HEK293 (cell line): ENCODE data around the gene CLIP1.

Source experiments
- ATF2 ChIP-seq: fragments of 450-650 bp; formaldehyde crosslinking; IDR thresholded peaks from 2 replicates; pipeline ENCODE4 v1.5.1; 2016; ENCODE audit warnings: missing biosample characterization, missing genetic modification characterization, low read depth
- EGR2 ChIP-seq: fragments of 450-650 bp; formaldehyde crosslinking; IDR thresholded peaks from 2 replicates; pipeline ENCODE4 v1.5.1; 2016; ENCODE audit warnings: low read depth, missing biosample characterization, missing genetic modification characterization
- ELK4 ChIP-seq: IDR thresholded peaks from 2 replicates; pipeline ENCODE4 v1.6.1; 2011; ENCODE audit warnings: mild to moderate bottlenecking, low read depth, low read length, borderline replicate concordance
- KLF1 ChIP-seq: fragments of 450-650 bp; formaldehyde crosslinking; IDR thresholded peaks from 2 replicates; pipeline ENCODE4 v1.5.1; 2016; ENCODE audit warnings: missing biosample characterization, missing genetic modification characterization
- KLF16 ChIP-seq: fragments of 450-650 bp; formaldehyde crosslinking; IDR thresholded peaks from 2 replicates; pipeline ENCODE4 v1.5.1; 2017; ENCODE audit warnings: missing biosample characterization, missing genetic modification characterization
- SP2 ChIP-seq: fragments of 450-650 bp; formaldehyde crosslinking; IDR thresholded peaks from 2 replicates; pipeline ENCODE4 v1.5.1; 2016; ENCODE audit warnings: missing biosample characterization, missing genetic modification characterization
- TCF7L2 ChIP-seq: IDR thresholded peaks from 2 replicates; pipeline ENCODE4 v1.6.1; 2011; ENCODE audit warnings: low read depth, mild to moderate bottlenecking, inconsistent platforms, low read length, moderate library complexity, borderline replicate concordance
- ZBTB10 ChIP-seq: fragments of 450-650 bp; formaldehyde crosslinking; IDR thresholded peaks from 2 replicates; pipeline ENCODE4 v1.5.1; 2016; ENCODE audit warnings: missing biosample characterization, missing genetic modification characterization
- ZBTB17 ChIP-seq: fragments of 450-650 bp; formaldehyde crosslinking; IDR thresholded peaks from 2 replicates; pipeline ENCODE4 v1.5.1; 2016; ENCODE audit warnings: missing biosample characterization, missing genetic modification characterization
- ZBTB49 ChIP-seq: fragments of 450-650 bp; formaldehyde crosslinking; IDR thresholded peaks from 2 replicates; pipeline ENCODE4 v1.5.1; 2016; ENCODE audit warnings: missing biosample characterization, missing genetic modification characterization, low read depth
- ZIC2 ChIP-seq: fragments of 450-650 bp; formaldehyde crosslinking; IDR thresholded peaks from 2 replicates; pipeline ENCODE4 v1.5.1; 2016; ENCODE audit warnings: missing biosample characterization, missing genetic modification characterization
- ZNF10 ChIP-seq: fragments of 450-650 bp; formaldehyde crosslinking; IDR thresholded peaks from 2 replicates; pipeline ENCODE4 v1.5.1; 2017; ENCODE audit warnings: missing biosample characterization, missing genetic modification characterization
- ZNF121 ChIP-seq: fragments of 450-650 bp; formaldehyde crosslinking; IDR thresholded peaks from 2 replicates; pipeline ENCODE4 v1.5.1; 2016; ENCODE audit warnings: missing biosample characterization, missing genetic modification characterization
- ZNF169 ChIP-seq: fragments of 450-650 bp; formaldehyde crosslinking; IDR thresholded peaks from 2 replicates; pipeline ENCODE4 v1.5.1; 2016; ENCODE audit warnings: missing biosample characterization, missing genetic modification characterization
- ZNF184 ChIP-seq: fragments of 450-650 bp; IDR thresholded peaks from 2 replicates; pipeline ENCODE4 v1.5.1; 2018; ENCODE audit warnings: missing biosample characterization, mild to moderate bottlenecking, missing genetic modification characterization
- ZNF394 ChIP-seq: fragments of 450-650 bp; formaldehyde crosslinking; IDR thresholded peaks from 2 replicates; pipeline ENCODE4 v1.5.1; 2016; ENCODE audit warnings: missing biosample characterization, missing genetic modification characterization, mild to moderate bottlenecking, moderate library complexity, borderline replicate concordance
- ZNF521 ChIP-seq: fragments of 450-650 bp; formaldehyde crosslinking; IDR thresholded peaks from 2 replicates; pipeline ENCODE4 v1.5.1; 2017; ENCODE audit warnings: missing biosample characterization, mild to moderate bottlenecking, missing genetic modification characterization
- ZNF529 ChIP-seq: fragments of 450-650 bp; formaldehyde crosslinking; IDR thresholded peaks from 2 replicates; pipeline ENCODE4 v1.5.1; 2017; ENCODE audit warnings: missing genetic modification characterization, missing biosample characterization; ENCODE audit not compliant: insufficient replicate concordance
- ZNF558 ChIP-seq: fragments of 450-650 bp; formaldehyde crosslinking; IDR thresholded peaks from 2 replicates; pipeline ENCODE4 v1.5.1; 2016; ENCODE audit warnings: missing biosample characterization, missing genetic modification characterization
- ZNF560 ChIP-seq: fragments of 450-650 bp; formaldehyde crosslinking; IDR thresholded peaks from 2 replicates; pipeline ENCODE4 v1.5.1; 2017; ENCODE audit warnings: missing biosample characterization, missing genetic modification characterization, borderline replicate concordance
- ZNF571 ChIP-seq: fragments of 450-650 bp; formaldehyde crosslinking; IDR thresholded peaks from 2 replicates; pipeline ENCODE4 v1.5.0; 2017; ENCODE audit warnings: missing biosample characterization, missing genetic modification characterization
- ZNF580 ChIP-seq: fragments of 450-650 bp; formaldehyde crosslinking; IDR thresholded peaks from 2 replicates; pipeline ENCODE4 v1.5.1; 2016; ENCODE audit warnings: missing biosample characterization, missing genetic modification characterization
- ZNF596 ChIP-seq: fragments of 450-650 bp; IDR thresholded peaks from 2 replicates; pipeline ENCODE4 v1.5.0; 2018; ENCODE audit warnings: missing biosample characterization, mild to moderate bottlenecking, missing genetic modification characterization, moderate library complexity
- ZNF600 ChIP-seq: fragments of 450-650 bp; formaldehyde crosslinking; IDR thresholded peaks from 2 replicates; pipeline ENCODE4 v1.5.1; 2016; ENCODE audit warnings: missing biosample characterization, missing genetic modification characterization
- ZNF626 ChIP-seq: fragments of 450-650 bp; sonication (Bioruptor Pico); formaldehyde crosslinking; IDR thresholded peaks from 2 replicates; pipeline ENCODE4 v1.5.1; 2018; ENCODE audit warnings: missing biosample characterization, missing genetic modification characterization, inconsistent platforms
- ZNF639 ChIP-seq: fragments of 450-650 bp; formaldehyde crosslinking; IDR thresholded peaks from 2 replicates; pipeline ENCODE4 v1.5.1; 2016; ENCODE audit warnings: missing biosample characterization, missing genetic modification characterization
- ZNF645 ChIP-seq: fragments of 450-650 bp; formaldehyde crosslinking; IDR thresholded peaks from 2 replicates; pipeline ENCODE4; 2016; ENCODE audit warnings: missing biosample characterization, missing genetic modification characterization
- ZNF654 ChIP-seq: fragments of 450-650 bp; formaldehyde crosslinking; IDR thresholded peaks from 2 replicates; pipeline ENCODE4 v1.5.1; 2016; ENCODE audit warnings: low read depth, missing biosample characterization, missing genetic modification characterization
- ZNF658 ChIP-seq: fragments of 450-650 bp; formaldehyde crosslinking; IDR thresholded peaks from 2 replicates; pipeline ENCODE4; 2016; ENCODE audit warnings: missing biosample characterization, missing genetic modification characterization
- ZSCAN30 ChIP-seq: fragments of 450-650 bp; IDR thresholded peaks from 2 replicates; pipeline ENCODE4 v1.5.1; 2018; ENCODE audit warnings: missing biosample characterization, mild to moderate bottlenecking, missing genetic modification characterization, moderate library complexity

Gene CLIP1

GRCh38 chr12:122366685-122367475 is 55.6 kb downstream of the CLIP1 start (continued):
- no peak for TF ChIP-seq ZNF571 (tag by site-specific recombination)
- no peak for TF ChIP-seq ZNF600 (tag by site-specific recombination)
- TF ChIP-seq ZNF10 (tag by site-specific recombination) = no peak
- TF ChIP-seq ZIC2 (tag by site-specific recombination) = no peak
- no peak for TF ChIP-seq ZNF580 (tag by site-specific recombination)
- TF ChIP-seq ZSCAN30 = no peak
- no peak for TF ChIP-seq ZNF521
- no peak for TF ChIP-seq ZBTB10 (tag by site-specific recombination)
- no peak for TF ChIP-seq ZNF394 (tag by site-specific recombination)
- TF ChIP-seq ZBTB17 (tag by site-specific recombination) = 0 out of 2 replicates have a peak, but pooled peaks have one; percentile 30
- TF ChIP-seq SP2 = no peak
- no peak for TF ChIP-seq ZNF184
- TF ChIP-seq ZNF626 (tag by site-specific recombination) = no peak
- no peak for TF ChIP-seq EGR2 (tag by site-specific recombination)
- no peak for TF ChIP-seq TCF7L2
- TF ChIP-seq ZNF560 = no peak
- no peak for TF ChIP-seq KLF1 (tag by site-specific recombination)
- no peak for TF ChIP-seq ZNF596 (tag by site-specific recombination)
- no peak for TF ChIP-seq ZNF558
- TF ChIP-seq ATF2 (tag by site-specific recombination) = peak; percentile 55; the same call in 1 of the 2 replicates
- peak; percentile 67; the same call in 1 of the 2 replicates for TF ChIP-seq ZNF639 (tag by site-specific recombination)
- TF ChIP-seq ZNF121 (tag by site-specific recombination) = no peak
- no peak for TF ChIP-seq ZNF529
- no peak for TF ChIP-seq ZNF658 (tag by site-specific recombination)
- TF ChIP-seq ZNF654 (tag by site-specific recombination) = 0 out of 2 replicates have a peak, but pooled peaks have one; percentile 12
- TF ChIP-seq ZBTB49 = no peak
- TF ChIP-seq ZNF169 (tag by site-specific recombination) = no peak
- TF ChIP-seq ELK4 = no peak
- TF ChIP-seq KLF16 (tag by site-specific recombination) = no peak
- TF ChIP-seq ZNF645 (tag by site-specific recombination) = no peak
